HepG2 (cell line): ENCODE measurements around the gene CSNK1A1. TPM values are rescaled to one million over a fixed set of nuclear protein-coding genes. Genes with fewer than 3 reads are reported as not detected.
A peak's percentile ranks its signal among the peaks of the same experiment; 100 is the strongest.

Experiments
- ZGPAT ChIP-seq: IDR thresholded peaks from 2 replicates; pipeline ENCODE4 v1.6.1; 2016; ENCODE audit warnings: mild to moderate bottlenecking
- polyA plus RNA-seq, 8 experiments: library from polyadenylated mRNA; depleted of rRNA in 3 of 8; stranded (reverse) in 7 of 8; unstranded in 1 of 8; fragments of >200 nt; fragmentation: Illumina TruSeq in 4 of 8; extraction: Trizol in 4 of 8; gene quantifications; 2 replicates each; pipeline versions ENCODE4 v1.2.1 to v1.2.3, GENCODE V29; 2011 to 2016; ENCODE audit warnings: low read depth in 4 of 8, missing spikeins in 1 of 8, mixed read lengths in 1 of 8; ENCODE audit not compliant: insufficient read depth in 1 of 8
- total RNA-seq, 5 experiments: library from RNA; depleted of rRNA; stranded (reverse); fragments of >200 nt; fragmentation: Illumina TruSeq; extraction: Trizol; gene quantifications; 2 replicates each; pipeline ENCODE4 v1.2.3, GENCODE V29; 2016; ENCODE audit warnings: low read depth in 1 of 5

Gene CSNK1A1
- total and polyA plus RNA-seq, 2 of the 13 experiments (the other 11 are each of a cell fraction or from before 2014, with no cell fraction given): 89.0 to 149 TPM

GRCh38 chr5:149442563-149443182 is 108.6 kb downstream of the CSNK1A1 start (continued):
- peak; percentile 61; the same call in 1 of the 2 replicates for TF ChIP-seq ZGPAT (CRISPR knock-in tag)
- TF ChIP-seq, all 625 proteins: peak for 104

Other genes with a start within 250 kb of the CSNK1A1 start
- gene GRPEL2, start 205.9 kb downstream of the CSNK1A1 start, total RNA-seq (2016; rRNA removed; fragmentation: Illumina TruSeq; extraction: Trizol): 16.6 and 28.4 TPM in 2 replicates
- 9.3 and 13.1 TPM in 2 replicates for gene GRPEL2, start 205.9 kb downstream of the CSNK1A1 start, polyA plus RNA-seq (2011; rRNA removed)
- gene PCYOX1L, start 193.4 kb downstream of the CSNK1A1 start, total RNA-seq (2016; rRNA removed; fragmentation: Illumina TruSeq; extraction: Trizol): 0.24 and 1.00 TPM in 2 replicates
- gene PCYOX1L, start 193.4 kb downstream of the CSNK1A1 start, polyA plus RNA-seq (2011; rRNA removed): 3.7 and 5.6 TPM in 2 replicates
- 0.29 and 0.32 TPM in 2 replicates for gene IL17B, start 172.1 kb downstream of the CSNK1A1 start, total RNA-seq (2016; rRNA removed; fragmentation: Illumina TruSeq; extraction: Trizol)
- gene IL17B, start 172.1 kb downstream of the CSNK1A1 start, polyA plus RNA-seq (2011; rRNA removed): 2.6 and 5.0 TPM in 2 replicates
- gene ARHGEF37, start 30.1 kb upstream of the CSNK1A1 start, total RNA-seq (2016; rRNA removed; fragmentation: Illumina TruSeq; extraction: Trizol): 0.27 TPM in 1 of 2 replicates, not detected in the other
- gene ARHGEF37, start 30.1 kb upstream of the CSNK1A1 start, polyA plus RNA-seq (2011; rRNA removed): 0.18 and 0.39 TPM in 2 replicates
- gene PPARGC1B, start 178.9 kb upstream of the CSNK1A1 start, total RNA-seq (2016; rRNA removed; fragmentation: Illumina TruSeq; extraction: Trizol): 0.73 and 1.1 TPM in 2 replicates
- gene PPARGC1B, start 178.9 kb upstream of the CSNK1A1 start, polyA plus RNA-seq (2011; rRNA removed): 0.13 and 0.24 TPM in 2 replicates